GM12878 (cell line): ENCODE results near the gene TTC17. TPM values are rescaled to one million over a fixed set of nuclear protein-coding genes. Genes with fewer than 3 reads are reported as not detected.

ENCODE experiments used
- ATAC-seq: fragments of 200-7000 bp; cut with Tn5 transposase; 3 replicates; pipeline ENCODE4 v1.9.1; 2020; ENCODE audit warnings: mild to moderate bottlenecking, moderate library complexity
- BruUV-seq: library from RNA; stranded (reverse); fragments of 400-500 nt; replicated peaks from 2 replicates; lab custom pipeline; 2021; lab: Mats Ljungman, UMichigan
- CTCF ChIA-PET: fragments of 300-600 bp; sonication (Branson Sonifier 250); formaldehyde crosslinking; extraction: SDS; loops from one replicate; lab custom pipeline; 2021; ENCODE audit warnings: inconsistent platforms; lab: Yijun Ruan, JAX
- POLR2A ChIA-PET: fragments of 350-600 bp; formaldehyde crosslinking; extraction: SDS; loops from one replicate; lab custom pipeline; 2021; ENCODE audit warnings: inconsistent platforms; lab: Charles Lee
- RAD21 ChIA-PET: fragments of 300-600 bp; sonication (Branson Sonifier 250); formaldehyde crosslinking; loops from one replicate; lab custom pipeline; 2023; ENCODE audit warnings: antibody characterized with exemption; ENCODE audit not compliant: unreplicated experiment; lab: Charles Lee
- SMC1A ChIA-PET: fragments of 300-600 bp; sonication (Branson Sonifier 250); formaldehyde crosslinking; loops from one replicate; lab custom pipeline; 2023; ENCODE audit not compliant: unreplicated experiment, uncharacterized antibody; lab: Charles Lee
- DNase-seq: peaks from one replicate; pipeline ENCODE4 v3.0.0-alpha.2; 2011; ENCODE audit warnings: low read depth, low spot score
- FAIRE-seq: peaks from 3 replicates; lab custom pipeline; 2011; peaks lifted over from hg19 to GRCh38; lab: Jason Lieb, UNC
- H2AFZ ChIP-seq: 2 replicates; pipeline ENCODE4 v1.6.0; 2011; ENCODE audit warnings: low read depth, low read length, control low read depth; ENCODE audit not compliant: control insufficient read depth
- H3K27ac ChIP-seq: 2 replicates; pipeline ENCODE4 v1.5.1; 2011; ENCODE audit warnings: control low read depth; ENCODE audit not compliant: control insufficient read depth, insufficient read depth
- H3K27me3 ChIP-seq, 2 experiments: replicated peaks in 1 of 2; 2 replicates each; pipeline versions ENCODE4 v1.6.0 to v1.6.1; 2011; ENCODE audit warnings: low read length in 1 of 2; ENCODE audit not compliant: control insufficient read depth in 2 of 2, insufficient read depth in 2 of 2
- H3K36me3 ChIP-seq, 2 experiments: 2 replicates each; pipeline ENCODE4 v1.5.1; 2011; ENCODE audit warnings: low read length in 1 of 2; ENCODE audit not compliant: control insufficient read depth in 2 of 2, insufficient read depth in 2 of 2
- H3K4me1 ChIP-seq: 2 replicates; pipeline ENCODE4 v1.6.1; 2011; ENCODE audit warnings: mild to moderate bottlenecking, low read length, moderate library complexity, mixed read lengths; ENCODE audit not compliant: control insufficient read depth, insufficient read depth
- H3K4me2 ChIP-seq: 2 replicates; pipeline ENCODE4 v1.6.0; 2011; ENCODE audit warnings: control low read depth; ENCODE audit not compliant: control insufficient read depth, insufficient read depth
- H3K4me3 ChIP-seq: fragments of 200-600 bp; sonication (generic); 2 replicates; pipeline ENCODE4 v1.5.1; 2016
- H3K79me2 ChIP-seq: 2 replicates; pipeline ENCODE4 v1.6.0; 2011; ENCODE audit warnings: low read length; ENCODE audit not compliant: control insufficient read depth, insufficient read depth
- H3K9ac ChIP-seq: 2 replicates; pipeline ENCODE4 v1.8.0; 2011; ENCODE audit warnings: low read length, control low read depth, mixed read lengths; ENCODE audit not compliant: control insufficient read depth, insufficient read depth
- H3K9me3 ChIP-seq: replicated peaks from 3 replicates; pipeline ENCODE4 v1.5.1; 2011; ENCODE audit warnings: mild to moderate bottlenecking, low read length; ENCODE audit not compliant: control insufficient read depth, insufficient read depth
- H4K20me1 ChIP-seq: 2 replicates; pipeline ENCODE4 v1.6.0; 2011; ENCODE audit not compliant: control insufficient read depth, insufficient read depth
- ASH2L ChIP-seq: fragments of 300-600, 200-600 bp; sonication (generic); IDR thresholded peaks from 2 replicates; pipeline ENCODE4 v1.6.1; 2017; ENCODE audit warnings: low read depth, mild to moderate bottlenecking, borderline replicate concordance
- BRCA1 ChIP-seq: IDR thresholded peaks from 2 replicates; pipeline ENCODE4 v1.6.1; 2011; ENCODE audit warnings: low read depth, low read length, improper control_type of control experiment
- HSF1 ChIP-seq: fragments of 150-350 bp; IDR thresholded peaks from 2 replicates; pipeline ENCODE4 v1.6.1; 2014; ENCODE audit warnings: mild to moderate bottlenecking, low read depth, low read length
- IRF5 ChIP-seq: fragments of 450-650 bp; IDR thresholded peaks from 2 replicates; pipeline ENCODE4 v1.6.1; 2017; ENCODE audit warnings: borderline replicate concordance
- MYB ChIP-seq: fragments of 150-350 bp; IDR thresholded peaks from 2 replicates; pipeline ENCODE4 v1.6.1; 2014; ENCODE audit warnings: mild to moderate bottlenecking, low read depth, low read length, borderline replicate concordance
- NFIC ChIP-seq: IDR thresholded peaks from 2 replicates; pipeline ENCODE4 v1.6.1; 2012; ENCODE audit warnings: low read depth, mild to moderate bottlenecking, inconsistent platforms, low read length, moderate library complexity
- NR2F1 ChIP-seq: fragments of 450-650 bp; conservative IDR thresholded peaks from 2 replicates; pipeline ENCODE4 v1.6.1; 2017; ENCODE audit warnings: mild to moderate bottlenecking
- RCOR1 ChIP-seq: conservative IDR thresholded peaks from 2 replicates; pipeline ENCODE4 v1.6.1; 2012; ENCODE audit warnings: low read depth, low read length, improper control_type of control experiment
- RFX5 ChIP-seq: IDR thresholded peaks from 2 replicates; pipeline ENCODE4 v1.6.1; 2011; ENCODE audit warnings: low read depth, low read length, improper control_type of control experiment
- SKIL ChIP-seq: fragments of 450-650 bp; IDR thresholded peaks from 2 replicates; pipeline ENCODE4 v1.6.1; 2017; ENCODE audit warnings: mild to moderate bottlenecking, low read depth, inconsistent platforms; ENCODE audit not compliant: poor library complexity, severe bottlenecking
- SMAD1 ChIP-seq: fragments of 450-650 bp; IDR thresholded peaks from 2 replicates; pipeline ENCODE4 v1.6.1; 2018; ENCODE audit warnings: mild to moderate bottlenecking, low read depth; ENCODE audit not compliant: partially characterized antibody
- SREBF2 ChIP-seq: IDR thresholded peaks from 2 replicates; pipeline ENCODE4 v1.6.1; 2012; ENCODE audit warnings: mild to moderate bottlenecking, low read length
- STAT1 ChIP-seq: fragments of 450-650 bp; conservative IDR thresholded peaks from 2 replicates; pipeline ENCODE4 v1.6.1; 2014; ENCODE audit warnings: antibody characterized with exemption, mild to moderate bottlenecking
- SUPT20H ChIP-seq: IDR thresholded peaks from 2 replicates; pipeline ENCODE4 v1.6.1; 2011; ENCODE audit warnings: low read depth, mild to moderate bottlenecking, low read length, moderate library complexity, borderline replicate concordance; ENCODE audit not compliant: control insufficient read depth
- ZBTB40 ChIP-seq: fragments of 450-650 bp; IDR thresholded peaks from 2 replicates; pipeline ENCODE4 v1.6.1; 2016; ENCODE audit warnings: mild to moderate bottlenecking, moderate library complexity, borderline replicate concordance
- ZZZ3 ChIP-seq: IDR thresholded peaks from 2 replicates; pipeline ENCODE4 v1.6.1; 2011; ENCODE audit warnings: low read depth; ENCODE audit not compliant: control insufficient read depth, insufficient read length
- WGBS: methylation state at CpG from one replicate; pipeline ENCODE4 v1.1.6; 2016; ENCODE audit warnings: low lambda C conversion rate; ENCODE audit not compliant: insufficient replicate concordance, insufficient coverage; ENCODE audit errors: missing lambda C conversion rate; 5-methylcytosine and 5-hydroxymethylcytosine counted together
- in situ Hi-C: fragments of 300-500 bp; cut with MboI; formaldehyde crosslinking; loops from 9 replicates; pipeline ENCODE4 v1.14.3; 2018; ENCODE audit warnings: mixed read lengths
- intact Hi-C: fragments of 100-400 bp; cut with micrococcal nuclease; formaldehyde crosslinking; loops from one replicate; pipeline ENCODE4 v1.14.2; 2022; ENCODE audit not compliant: unreplicated experiment
- polyA plus RNA-seq, 11 experiments: library from polyadenylated mRNA; depleted of rRNA in 4 of 11; unstranded in 6 of 11; stranded (reverse) in 5 of 11; fragments of >200 nt; fragmentation: Nextera tagmentation in 4 of 11; fragmentation: Illumina TruSeq in 1 of 11; extraction: Ambion mirVana in 4 of 11; extraction: Trizol in 1 of 11; gene quantifications; 1 replicate in 1 of 11; 2 replicates in 10 of 11; pipeline versions ENCODE4 v1.2.1 to v1.2.3, GENCODE V29; 2011 to 2016; ENCODE audit warnings: inconsistent platforms in 2 of 11, missing spikeins in 2 of 11, low read depth in 1 of 11
- total RNA-seq, 4 experiments: library from RNA; depleted of rRNA in 3 of 4; stranded (reverse); fragments of >200 nt in 3 of 4; fragmentation: Illumina TruSeq in 1 of 4; extraction: Trizol in 1 of 4; gene quantifications; 2 replicates each; pipeline versions ENCODE4 v1.2.1 to v1.2.3, GENCODE V29; 2013 to 2021

TTC17 gene
- total and polyA plus RNA-seq, 10 of the 15 experiments (the other 5 are each of a cell fraction or from before 2014, with no cell fraction given), result 15.9 to 116 (median 41.5) TPM

- Histone ChIP-seq H3K27ac (no peak overlapping the region), H2AFZ (no peak overlapping the region), H3K9me3 (no peaks in the 10 kb centered on the region), H4K20me1 (no peaks in the 10 kb centered on the region), H3K27me3 (no peaks in the 10 kb centered on the region), H3K4me3 (no peak overlapping the region), H3K9ac (no peak overlapping the region), H3K36me3 (peaks cover 3 to 32% of the 10 kb centered on the region in 2 experiments), H3K79me2 (no peaks in the 10 kb centered on the region), H3K4me2 (no peak overlapping the region), H3K4me1 (no peaks in the 10 kb centered on the region)
- in situ Hi-C loops, result no loop called here
- DNase-seq, result no peak
- FAIRE-seq, result no peak
- ChIA-PET POLR2A (no interaction called here), CTCF (interaction anchor here (1.4 to 2.1 kb wide), 2 partner anchors 9 to 99 kb away, joined by 4 to 7 read pairs; partner anchors contain the start of gene API5), RAD21 (no interaction called here), SMC1A (interaction anchor here (0.9 to 1.6 kb wide), 2 partner anchors 9 to 19 kb away, joined by 3 read pairs; no protein-coding TSS in a partner anchor)
- intact Hi-C loops, result no loop called here
- 90% methylated on average over 5 of the region's 5 CpGs for WGBS
- no TSS peak for BruUV-seq
- no peak for ATAC-seq
- TF ChIP-seq RCOR1, result no peak
- TF ChIP-seq STAT1, result no peak
- TF ChIP-seq SREBF2, result no peak
- no peak for TF ChIP-seq RFX5
- no peak for TF ChIP-seq IRF5
- no peak for TF ChIP-seq NFIC
- no peak for TF ChIP-seq SKIL
- no peak for TF ChIP-seq BRCA1
- TF ChIP-seq MYB, result no peak
- no peak for TF ChIP-seq NR2F1
- no peak for TF ChIP-seq SMAD1
- no peak for TF ChIP-seq ZZZ3
- TF ChIP-seq ASH2L, result no peak
- no peak for TF ChIP-seq ZBTB40
- no peak for TF ChIP-seq SUPT20H
- no peak for TF ChIP-seq HSF1
Observed at GRCh38 chr11:43410394-43410793, 51.7 kb downstream of the TTC17 start.
